SK-N-SH (cell line): ENCODE results near the gene MARCHF3.

ENCODE experiments used
- POLR2AphosphoS5 ChIP-seq: IDR thresholded peaks from 2 replicates; pipeline ENCODE4 v1.6.1; 2012; ENCODE audit warnings: low read depth, low read length
- TF ChIP-seq, protein P1 (sequence below): fragments of 200-600 bp; sonication (generic); IDR thresholded peaks from 2 replicates; pipeline ENCODE4 v1.6.1; 2017; ENCODE audit warnings: antibody characterized with exemption, mild to moderate bottlenecking, moderate library complexity
- TF ChIP-seq, protein P2 (sequence below): IDR thresholded peaks from 2 replicates; pipeline ENCODE4 v1.6.1; 2012; ENCODE audit warnings: mild to moderate bottlenecking, low read depth, low read length, moderate library complexity

DNA sequence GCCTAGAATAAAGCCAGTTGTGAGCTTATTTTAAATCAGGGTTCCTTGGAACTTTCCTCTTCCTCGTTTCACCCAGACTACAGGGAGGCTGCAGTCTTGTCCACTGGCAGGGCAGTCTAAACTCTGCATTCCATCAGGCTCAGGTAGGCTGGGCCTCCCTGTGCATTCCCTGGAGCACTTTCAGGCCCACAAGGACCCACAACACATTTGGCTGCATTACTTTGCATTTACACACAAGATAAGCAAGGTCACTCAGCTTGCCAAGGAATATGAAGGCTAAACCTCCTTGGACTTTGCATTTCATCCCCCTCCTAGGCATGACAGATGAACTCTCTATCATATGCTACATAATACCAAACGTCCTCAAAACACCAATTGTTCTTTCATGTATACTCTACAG, 104.2 kb downstream of the MARCHF3 start:
- TF ChIP-seq, protein P1, sequence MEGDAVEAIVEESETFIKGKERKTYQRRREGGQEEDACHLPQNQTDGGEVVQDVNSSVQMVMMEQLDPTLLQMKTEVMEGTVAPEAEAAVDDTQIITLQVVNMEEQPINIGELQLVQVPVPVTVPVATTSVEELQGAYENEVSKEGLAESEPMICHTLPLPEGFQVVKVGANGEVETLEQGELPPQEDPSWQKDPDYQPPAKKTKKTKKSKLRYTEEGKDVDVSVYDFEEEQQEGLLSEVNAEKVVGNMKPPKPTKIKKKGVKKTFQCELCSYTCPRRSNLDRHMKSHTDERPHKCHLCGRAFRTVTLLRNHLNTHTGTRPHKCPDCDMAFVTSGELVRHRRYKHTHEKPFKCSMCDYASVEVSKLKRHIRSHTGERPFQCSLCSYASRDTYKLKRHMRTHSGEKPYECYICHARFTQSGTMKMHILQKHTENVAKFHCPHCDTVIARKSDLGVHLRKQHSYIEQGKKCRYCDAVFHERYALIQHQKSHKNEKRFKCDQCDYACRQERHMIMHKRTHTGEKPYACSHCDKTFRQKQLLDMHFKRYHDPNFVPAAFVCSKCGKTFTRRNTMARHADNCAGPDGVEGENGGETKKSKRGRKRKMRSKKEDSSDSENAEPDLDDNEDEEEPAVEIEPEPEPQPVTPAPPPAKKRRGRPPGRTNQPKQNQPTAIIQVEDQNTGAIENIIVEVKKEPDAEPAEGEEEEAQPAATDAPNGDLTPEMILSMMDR: no peak
- TF ChIP-seq, protein P2, sequence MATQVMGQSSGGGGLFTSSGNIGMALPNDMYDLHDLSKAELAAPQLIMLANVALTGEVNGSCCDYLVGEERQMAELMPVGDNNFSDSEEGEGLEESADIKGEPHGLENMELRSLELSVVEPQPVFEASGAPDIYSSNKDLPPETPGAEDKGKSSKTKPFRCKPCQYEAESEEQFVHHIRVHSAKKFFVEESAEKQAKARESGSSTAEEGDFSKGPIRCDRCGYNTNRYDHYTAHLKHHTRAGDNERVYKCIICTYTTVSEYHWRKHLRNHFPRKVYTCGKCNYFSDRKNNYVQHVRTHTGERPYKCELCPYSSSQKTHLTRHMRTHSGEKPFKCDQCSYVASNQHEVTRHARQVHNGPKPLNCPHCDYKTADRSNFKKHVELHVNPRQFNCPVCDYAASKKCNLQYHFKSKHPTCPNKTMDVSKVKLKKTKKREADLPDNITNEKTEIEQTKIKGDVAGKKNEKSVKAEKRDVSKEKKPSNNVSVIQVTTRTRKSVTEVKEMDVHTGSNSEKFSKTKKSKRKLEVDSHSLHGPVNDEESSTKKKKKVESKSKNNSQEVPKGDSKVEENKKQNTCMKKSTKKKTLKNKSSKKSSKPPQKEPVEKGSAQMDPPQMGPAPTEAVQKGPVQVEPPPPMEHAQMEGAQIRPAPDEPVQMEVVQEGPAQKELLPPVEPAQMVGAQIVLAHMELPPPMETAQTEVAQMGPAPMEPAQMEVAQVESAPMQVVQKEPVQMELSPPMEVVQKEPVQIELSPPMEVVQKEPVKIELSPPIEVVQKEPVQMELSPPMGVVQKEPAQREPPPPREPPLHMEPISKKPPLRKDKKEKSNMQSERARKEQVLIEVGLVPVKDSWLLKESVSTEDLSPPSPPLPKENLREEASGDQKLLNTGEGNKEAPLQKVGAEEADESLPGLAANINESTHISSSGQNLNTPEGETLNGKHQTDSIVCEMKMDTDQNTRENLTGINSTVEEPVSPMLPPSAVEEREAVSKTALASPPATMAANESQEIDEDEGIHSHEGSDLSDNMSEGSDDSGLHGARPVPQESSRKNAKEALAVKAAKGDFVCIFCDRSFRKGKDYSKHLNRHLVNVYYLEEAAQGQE: no peak
- TF ChIP-seq POLR2AphosphoS5: no peak
